Gastroesophageal sphincter (tissue), 3 donors: Measurements from ENCODE around the gene NR6A1.

Experiments
- EP300 ChIP-seq: sonication (generic); formaldehyde crosslinking; IDR thresholded peaks from one replicate; pipeline ENCODE4 v1.6.1; 2017; ENCODE audit warnings: antibody characterized with exemption, mild to moderate bottlenecking
- POLR2A ChIP-seq, 2 donors: fragments of 450-650 bp; IDR thresholded peaks; one replicate each; pipeline ENCODE4 v1.6.1; 2017; ENCODE audit warnings: antibody characterized with exemption in 2 of 2, mild to moderate bottlenecking in 2 of 2, moderate library complexity in 1 of 2
- POLR2AphosphoS5 ChIP-seq: sonication (generic); formaldehyde crosslinking; IDR thresholded peaks from one replicate; pipeline ENCODE4 v1.6.1; 2017; ENCODE audit warnings: antibody characterized with exemption
- TF ChIP-seq, protein P1 (sequence below), 4 experiments: fragments of 200-600 bp in 2 of 4; fragments of 450-650 bp in 2 of 4; sonication (generic) in 1 of 4; IDR thresholded peaks; one replicate each; pipeline ENCODE4 v1.5.1; 2017 to 2019; ENCODE audit warnings: antibody characterized with exemption in 4 of 4, mild to moderate bottlenecking in 2 of 4, moderate library complexity in 2 of 4

DNA sequence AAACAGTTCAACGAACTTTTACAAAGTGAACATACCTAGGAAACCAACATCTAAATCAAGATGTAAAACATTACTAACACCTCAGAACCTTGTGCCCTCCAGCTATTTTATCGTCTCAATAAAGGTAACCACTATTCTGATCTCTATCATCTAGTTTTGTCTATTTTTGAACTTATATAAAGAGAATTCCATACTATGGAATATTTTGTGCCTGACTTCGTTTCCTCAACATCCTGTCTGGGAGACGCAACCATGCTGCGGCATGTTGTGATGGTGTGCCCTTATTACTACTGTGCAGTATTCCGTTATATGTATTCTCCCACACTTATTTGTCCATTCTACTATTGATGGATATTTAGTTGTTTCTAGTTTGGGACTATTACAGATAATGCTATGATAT lies 99.2 kb downstream of the NR6A1 start:
- TF ChIP-seq POLR2A (IDR thresholded peaks at IDR 0.05) (no peak), EP300 (no peak), POLR2AphosphoS5 (no peak)
- TF ChIP-seq, protein P1, sequence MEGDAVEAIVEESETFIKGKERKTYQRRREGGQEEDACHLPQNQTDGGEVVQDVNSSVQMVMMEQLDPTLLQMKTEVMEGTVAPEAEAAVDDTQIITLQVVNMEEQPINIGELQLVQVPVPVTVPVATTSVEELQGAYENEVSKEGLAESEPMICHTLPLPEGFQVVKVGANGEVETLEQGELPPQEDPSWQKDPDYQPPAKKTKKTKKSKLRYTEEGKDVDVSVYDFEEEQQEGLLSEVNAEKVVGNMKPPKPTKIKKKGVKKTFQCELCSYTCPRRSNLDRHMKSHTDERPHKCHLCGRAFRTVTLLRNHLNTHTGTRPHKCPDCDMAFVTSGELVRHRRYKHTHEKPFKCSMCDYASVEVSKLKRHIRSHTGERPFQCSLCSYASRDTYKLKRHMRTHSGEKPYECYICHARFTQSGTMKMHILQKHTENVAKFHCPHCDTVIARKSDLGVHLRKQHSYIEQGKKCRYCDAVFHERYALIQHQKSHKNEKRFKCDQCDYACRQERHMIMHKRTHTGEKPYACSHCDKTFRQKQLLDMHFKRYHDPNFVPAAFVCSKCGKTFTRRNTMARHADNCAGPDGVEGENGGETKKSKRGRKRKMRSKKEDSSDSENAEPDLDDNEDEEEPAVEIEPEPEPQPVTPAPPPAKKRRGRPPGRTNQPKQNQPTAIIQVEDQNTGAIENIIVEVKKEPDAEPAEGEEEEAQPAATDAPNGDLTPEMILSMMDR (IDR thresholded peaks at IDR 0.05): no peak
